NCI-H748 (cell line): ENCODE results near the gene TTC27.
"Not testable (repeated sequence)": the region's sequence is repeated elsewhere in the genome, so short reads cannot be mapped to it uniquely, and the experiment has no call there.

Experiments used
- DNase-seq: peaks from one replicate; lab custom pipeline; 2025; ENCODE audit not compliant: unreplicated experiment; lab: John Stamatoyannopoulos, UW

TTC27 gene

GRCh38 chr2:32805104-32806095 lies 177.6 kb downstream of the TTC27 start:
- no peak for DNase-seq

DNA sequence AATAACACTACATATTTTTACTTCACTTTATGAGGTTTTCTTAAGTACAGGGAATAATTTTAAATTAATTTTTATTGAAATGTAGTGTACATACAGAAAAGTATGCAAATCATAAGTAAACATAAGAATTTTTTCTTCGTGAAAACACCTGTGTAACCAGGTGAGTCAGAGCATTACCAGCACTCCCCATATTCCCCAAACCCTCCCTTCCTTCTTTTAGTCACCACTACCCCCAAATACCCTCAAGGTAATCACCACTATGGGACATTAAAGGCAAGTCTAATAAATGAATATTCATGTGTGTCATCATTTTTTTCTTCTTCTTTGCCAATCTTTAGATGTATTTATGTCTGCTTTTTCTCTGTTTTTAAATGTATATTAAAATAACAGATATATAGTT lies 179.0 kb downstream of the TTC27 start:
- DNase-seq = no peak

GRCh38 chr2:32807662-32808061 lies 179.8 kb downstream of the TTC27 start:
- DNase-seq = no peak

DNA sequence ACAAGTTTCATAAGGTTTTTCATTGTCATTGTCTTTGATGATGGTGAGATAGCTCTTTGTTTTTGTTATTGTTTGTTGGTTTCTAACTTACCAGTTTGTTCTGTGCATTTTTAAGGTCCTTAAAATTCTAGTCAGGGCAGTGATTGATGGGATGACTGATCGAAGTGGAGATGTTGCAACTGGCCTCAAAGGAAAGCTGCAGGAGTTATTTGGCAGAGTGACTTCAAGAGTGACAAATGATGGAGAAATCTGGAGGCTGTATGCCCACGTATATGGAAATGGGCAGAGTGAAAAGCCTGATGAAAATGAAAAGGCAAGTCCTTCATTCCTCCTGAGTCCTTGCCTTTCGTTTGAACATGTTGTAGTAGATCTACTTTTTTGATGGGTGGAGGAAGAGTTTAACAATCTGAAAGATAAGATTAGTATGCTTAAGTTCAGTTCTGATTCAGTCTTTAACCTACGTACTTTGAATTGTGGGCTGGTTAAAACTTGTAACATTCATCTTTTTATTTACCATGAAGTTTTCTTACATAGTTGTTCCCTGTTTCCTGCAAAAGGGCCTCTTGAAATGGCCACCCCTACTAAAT lies 183.2 kb downstream of the TTC27 start:
- no peak for DNase-seq

- DNase-seq = no peak
These were observed 183.8 kb downstream of the TTC27 start for GRCh38 chr2:32811696-32812095.

DNA sequence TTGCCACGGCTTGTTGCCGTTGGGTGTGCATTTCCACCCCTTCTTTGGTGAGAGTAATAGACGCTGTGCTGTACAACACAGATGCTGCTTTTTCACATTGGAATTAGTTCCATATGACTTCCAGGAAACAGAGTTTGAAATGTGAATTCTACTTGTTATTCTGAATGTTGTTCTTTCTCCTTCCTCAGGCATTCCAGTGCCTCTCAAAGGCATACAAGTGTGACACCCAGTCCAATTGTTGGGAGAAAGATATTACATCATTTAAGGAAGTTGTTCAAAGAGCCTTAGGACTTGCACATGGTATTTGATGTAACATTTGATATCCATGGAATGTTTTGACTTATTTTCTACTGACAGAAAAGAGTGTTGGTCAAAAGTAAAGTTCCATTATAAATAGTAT lies 184.5 kb downstream of the TTC27 start:
- no peak for DNase-seq

DNA sequence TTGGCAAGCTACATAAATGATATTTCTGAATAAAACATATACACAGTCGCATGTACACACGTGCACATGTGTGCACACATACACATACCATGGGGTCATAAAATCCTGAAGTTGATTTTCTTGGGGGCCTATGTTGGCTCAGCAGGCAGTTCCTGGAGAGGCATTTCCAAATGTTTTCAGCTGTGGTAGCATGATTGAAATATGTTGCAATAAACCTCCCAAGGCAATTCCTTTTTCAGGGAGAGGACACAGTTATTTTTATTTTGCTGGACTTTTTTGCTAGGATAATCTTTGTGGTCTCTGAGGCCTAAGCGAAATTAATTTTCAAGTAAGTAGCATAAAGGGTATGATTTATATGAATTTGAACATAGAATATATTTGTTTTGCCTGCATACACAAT lies 192.2 kb downstream of the TTC27 start:
- DNase-seq = no peak

DNA sequence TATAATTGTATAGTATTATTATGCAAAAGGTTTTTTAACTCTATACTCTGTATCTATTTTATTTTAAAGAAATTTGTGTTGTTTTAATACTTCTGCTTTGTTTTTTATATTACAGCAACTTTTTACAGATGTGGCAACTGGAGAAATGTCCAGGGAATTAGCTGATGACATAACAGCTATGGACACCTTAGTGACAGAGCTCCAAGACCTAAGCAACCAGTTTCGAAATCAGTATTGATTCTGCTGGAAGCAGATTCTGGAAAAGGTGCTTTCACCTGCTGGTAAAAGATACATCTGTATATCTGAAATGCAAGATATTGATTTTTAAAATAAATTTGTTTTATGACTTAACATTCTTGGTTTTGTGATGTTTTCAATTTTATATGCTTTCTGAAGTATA lies 192.9 kb downstream of the TTC27 start:
- no peak for DNase-seq

- DNase-seq = no peak
These were observed 196.4 kb downstream of the TTC27 start for GRCh38 chr2:32824070-32824809.

- peak; percentile 7 for DNase-seq
These were observed 197.5 kb downstream of the TTC27 start for GRCh38 chr2:32825291-32825712.

GRCh38 chr2:32830196-32830595 lies 202.3 kb downstream of the TTC27 start:
- no peak for DNase-seq

DNA sequence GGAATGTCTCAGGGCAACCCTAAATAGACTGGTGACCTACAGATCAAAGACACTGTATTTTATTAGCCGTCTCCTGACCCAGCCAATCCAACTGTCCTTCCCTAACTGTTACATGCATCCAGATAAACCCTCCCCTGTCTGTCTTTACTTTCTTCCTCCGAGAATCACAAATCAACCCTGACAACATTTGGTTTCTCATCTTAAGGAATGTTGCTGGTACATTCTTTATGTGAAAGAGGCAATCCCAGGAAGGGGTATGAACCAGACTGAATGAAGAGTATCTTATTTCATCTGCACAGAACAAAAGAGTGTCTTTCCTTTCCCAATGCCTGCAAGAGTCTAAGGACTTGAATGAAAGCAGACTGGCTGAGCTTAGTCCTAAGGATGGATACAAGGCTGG lies 205.0 kb downstream of the TTC27 start:
- no peak for DNase-seq

DNA sequence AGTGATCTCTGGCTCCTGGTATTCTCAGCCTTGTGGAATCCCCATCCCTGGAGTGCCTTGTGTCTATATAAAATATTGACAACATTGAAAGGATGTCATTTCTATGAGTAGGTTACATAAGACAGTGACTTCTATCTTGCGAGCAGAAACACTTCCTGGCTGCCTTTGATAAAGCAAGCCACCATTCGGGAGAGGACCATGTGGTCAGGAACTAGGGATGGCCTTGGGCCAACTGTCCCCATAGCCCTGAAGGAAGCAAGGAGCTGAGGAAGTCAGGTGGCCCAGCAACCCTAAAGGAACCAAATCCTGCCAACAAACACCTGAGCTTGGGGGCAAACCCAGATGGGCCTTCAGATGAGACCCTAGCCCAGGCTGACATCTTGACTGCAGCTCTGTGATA lies 205.9 kb downstream of the TTC27 start:
- no peak for DNase-seq

GRCh38 chr2:32835148-32835547 lies 207.3 kb downstream of the TTC27 start:
- no peak for DNase-seq

DNA sequence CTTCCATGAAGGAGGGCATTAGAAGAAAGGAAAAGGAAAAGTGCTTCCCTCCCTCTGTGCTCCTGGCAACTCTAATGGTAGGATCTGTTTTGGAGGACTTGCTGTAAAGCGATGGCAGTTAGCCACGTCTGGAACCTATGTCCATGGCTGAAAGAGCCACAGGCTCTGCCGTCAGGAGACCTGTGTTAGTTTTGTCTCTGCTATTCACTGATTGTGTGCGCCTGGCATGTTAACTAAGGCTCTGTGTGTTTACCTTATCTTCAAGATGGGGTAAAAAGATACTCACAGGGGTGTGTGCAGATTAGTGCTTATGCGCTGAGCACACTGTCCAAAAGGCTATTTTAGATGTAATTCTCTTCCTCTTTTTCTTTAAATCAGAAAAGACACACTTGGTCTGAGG lies 209.1 kb downstream of the TTC27 start:
- no peak for DNase-seq

DNA sequence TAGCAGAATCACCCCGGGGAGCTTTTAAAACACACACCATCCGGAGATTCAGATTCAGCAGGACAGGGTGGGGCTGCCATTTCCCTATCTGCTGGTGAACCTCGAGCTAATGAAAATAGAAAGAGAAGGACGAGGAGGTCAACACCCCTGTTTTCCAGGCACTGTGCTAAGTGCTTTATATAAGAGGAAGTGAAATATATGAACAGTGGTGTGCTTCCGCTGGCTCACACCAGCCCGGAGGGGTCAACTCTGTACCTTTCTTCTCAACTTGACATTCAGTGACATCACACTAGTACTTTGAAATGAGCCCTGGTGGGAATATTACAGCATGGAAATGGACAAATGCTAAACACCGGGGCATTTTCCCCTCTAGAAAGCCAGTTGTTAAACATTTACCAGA lies 210.6 kb downstream of the TTC27 start:
- DNase-seq = no peak

DNA sequence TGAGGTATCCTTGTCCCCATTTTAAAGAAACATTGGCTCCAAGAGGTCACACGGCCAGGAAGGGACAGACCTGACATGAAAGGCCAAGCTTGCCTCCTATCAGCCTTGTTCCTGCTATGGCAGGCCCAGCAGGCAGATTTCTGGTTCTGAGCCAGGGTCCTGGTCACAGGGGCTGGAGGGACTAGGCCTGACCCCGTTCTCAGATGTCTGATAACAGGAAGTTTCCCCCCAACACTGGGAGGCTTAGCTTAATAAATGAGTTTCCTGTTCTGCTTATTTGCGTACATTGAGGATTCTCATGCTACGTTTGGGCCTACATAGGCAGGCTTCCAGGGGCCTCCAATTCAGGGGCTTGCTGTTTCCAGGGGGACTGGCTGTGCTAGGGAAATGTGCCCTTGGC lies 211.1 kb downstream of the TTC27 start:
- no peak for DNase-seq

DNA sequence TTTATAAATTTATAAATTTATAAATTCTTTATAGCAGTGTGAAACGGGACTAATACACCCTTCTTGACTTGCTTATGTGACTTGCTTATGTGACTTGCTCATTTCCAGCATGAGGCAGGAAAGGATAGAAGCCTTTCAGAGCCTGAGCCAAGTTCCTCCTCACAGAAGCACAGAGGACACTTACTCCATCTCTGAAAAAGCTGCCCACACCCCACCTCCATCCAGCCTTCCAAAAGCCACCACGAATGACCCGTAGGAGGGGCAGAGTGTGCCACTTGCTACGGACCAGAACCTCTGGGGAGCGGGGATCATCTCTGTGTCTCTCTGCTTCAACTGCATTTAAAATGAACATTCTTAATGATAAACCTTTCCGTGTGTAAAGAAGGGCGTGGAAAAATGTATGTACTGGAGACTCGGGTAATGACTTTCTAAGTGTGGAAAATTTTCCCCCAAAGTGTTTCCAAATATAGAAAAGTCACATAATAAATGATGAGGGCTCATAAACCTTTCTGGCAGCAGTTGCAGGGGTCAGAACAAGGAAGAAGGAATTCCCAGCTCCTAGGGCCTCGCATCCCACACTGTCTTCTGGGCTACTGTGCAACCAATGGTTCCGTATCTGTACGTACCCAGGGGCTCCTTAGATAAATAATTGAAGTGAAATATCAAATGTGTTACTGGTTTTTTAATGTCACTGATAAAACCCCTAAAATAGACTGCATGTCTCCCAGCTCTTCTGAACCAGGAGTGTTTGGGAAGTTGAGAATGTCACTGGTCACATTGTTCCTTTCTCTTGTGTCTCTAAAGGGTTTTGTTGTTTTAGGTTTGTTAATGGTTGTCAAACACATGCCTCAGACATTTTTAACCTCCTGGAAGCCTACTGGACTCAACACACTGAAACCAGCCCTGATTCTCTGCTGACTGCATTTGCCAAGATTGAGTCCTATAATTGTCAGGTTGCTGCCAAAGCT lies 214.4 kb downstream of the TTC27 start:
- no peak for DNase-seq

- no peak for DNase-seq
These were observed 215.8 kb downstream of the TTC27 start for GRCh38 chr2:32843699-32844098.

DNA sequence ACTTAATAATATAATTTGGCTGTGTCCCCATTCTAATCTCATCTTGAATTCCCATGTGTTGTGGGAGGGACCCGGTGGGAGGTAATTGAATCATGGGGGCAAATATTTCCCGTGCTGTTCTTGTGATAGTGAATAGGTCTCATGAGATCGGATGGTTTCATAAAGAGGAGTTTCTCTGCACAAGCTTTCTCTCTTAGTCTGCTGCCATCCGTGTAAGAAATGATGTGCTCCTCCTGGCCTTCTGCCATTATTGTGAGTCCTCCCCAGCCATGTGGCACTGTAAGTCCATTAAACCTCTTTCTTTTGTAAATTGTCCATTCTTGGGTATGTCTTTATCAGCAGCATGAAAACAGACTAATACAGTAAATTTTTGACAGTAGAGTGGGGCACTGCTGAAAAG lies 216.4 kb downstream of the TTC27 start:
- no peak for DNase-seq

DNA sequence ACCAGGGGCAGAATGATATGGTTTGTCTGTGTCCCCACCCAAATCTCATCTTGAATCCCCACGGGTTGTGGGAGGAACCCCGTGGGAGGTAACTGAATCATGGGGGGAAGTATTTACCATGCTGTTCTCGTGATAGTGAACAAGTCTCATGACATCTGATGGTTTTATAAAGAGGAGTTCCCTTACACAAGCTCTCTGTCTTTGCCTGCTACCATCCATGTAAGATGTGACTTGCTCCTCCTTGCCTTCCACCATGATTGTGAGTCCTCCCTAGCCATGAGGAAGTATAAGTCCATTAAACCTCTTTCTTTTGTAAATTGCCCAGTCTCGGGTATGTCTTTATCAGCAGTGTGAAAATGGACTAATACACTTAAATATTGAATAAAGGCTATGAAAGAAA lies 218.4 kb downstream of the TTC27 start:
- DNase-seq = not testable (repeated sequence)
